Islet precursor cell (in vitro differentiated cells): Measurements from ENCODE around the gene HOXA3.
A peak's percentile ranks its signal among the peaks of the same experiment; 100 is the strongest.

ENCODE experiments used
- DNase-seq: peaks from one replicate; pipeline ENCODE4 v3.0.0-alpha.2; 2018

HOXA3 gene

DNA sequence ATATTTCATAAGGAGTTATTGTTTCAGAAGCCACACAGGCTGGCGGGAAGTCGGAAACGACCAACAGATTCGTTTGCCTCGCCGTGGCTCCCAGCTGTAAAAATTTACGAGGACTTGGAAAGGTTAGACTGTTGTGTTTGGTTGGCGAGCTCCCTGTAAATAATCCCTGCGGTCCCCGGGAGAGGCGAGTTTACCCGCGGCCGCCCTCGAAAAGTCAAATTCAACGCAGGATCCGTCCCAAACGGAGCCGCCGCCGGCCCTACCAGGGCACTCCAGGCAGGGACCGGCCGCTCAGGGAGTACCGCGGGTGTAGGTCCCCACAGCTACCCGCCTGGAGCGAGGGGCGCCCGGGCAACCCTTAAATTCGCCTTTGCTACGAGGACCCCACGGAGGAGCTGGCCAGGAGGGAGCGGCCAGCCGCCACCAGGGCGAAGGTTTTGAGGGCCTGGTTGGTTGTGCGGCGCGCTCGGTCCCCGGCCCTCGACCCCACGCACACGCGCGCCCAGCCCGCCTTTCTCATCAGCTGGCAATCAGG, 13.7 kb upstream of the HOXA3 start:
- peak; percentile 60 for DNase-seq

- DNase-seq, result no peak
These were observed 13.0 kb upstream of the HOXA3 start, which contains the start of gene HOXA9 for GRCh38 chr7:27165089-27165995. HOXA9 (minus strand) TSS chr7:27165537; CDS start chr7:27165457, 80 bp downstream.

DNA sequence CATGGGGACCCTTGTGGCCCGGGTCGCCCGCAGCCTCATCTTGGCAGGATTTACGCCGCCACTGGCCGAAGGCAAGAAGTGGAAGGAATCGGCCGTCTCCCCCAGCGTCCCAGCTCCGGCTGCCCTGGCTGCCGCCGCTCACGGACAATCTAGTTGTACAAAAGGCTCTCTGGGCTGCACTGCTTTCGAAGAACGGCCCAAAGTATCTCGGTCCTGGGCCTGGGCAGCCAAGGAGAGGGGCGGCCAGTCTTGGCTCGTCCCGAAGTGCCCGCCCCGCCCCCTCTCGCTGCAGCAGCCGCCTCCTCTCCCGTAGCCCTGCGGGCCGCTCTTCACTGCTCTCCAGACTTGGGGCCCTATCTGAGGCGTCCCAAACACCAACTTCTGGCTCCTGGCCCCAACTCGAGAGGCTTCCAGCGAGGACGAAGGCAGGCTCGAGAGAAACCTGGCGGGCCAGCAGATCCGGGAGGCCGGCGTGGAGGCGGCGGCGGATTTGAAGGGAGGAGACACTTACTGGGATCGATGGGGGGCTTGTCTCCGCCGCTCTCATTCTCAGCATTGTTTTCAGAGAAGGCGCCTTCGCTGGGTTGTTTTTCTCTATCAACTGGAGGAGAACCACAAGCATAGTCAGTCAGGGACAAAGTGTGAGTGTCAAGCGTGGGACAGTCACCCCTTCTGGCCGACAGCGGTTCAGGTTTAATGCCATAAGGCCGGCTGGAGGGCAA, 12.1 kb upstream of the HOXA3 start:
- peak; percentile 81 for DNase-seq

DNA sequence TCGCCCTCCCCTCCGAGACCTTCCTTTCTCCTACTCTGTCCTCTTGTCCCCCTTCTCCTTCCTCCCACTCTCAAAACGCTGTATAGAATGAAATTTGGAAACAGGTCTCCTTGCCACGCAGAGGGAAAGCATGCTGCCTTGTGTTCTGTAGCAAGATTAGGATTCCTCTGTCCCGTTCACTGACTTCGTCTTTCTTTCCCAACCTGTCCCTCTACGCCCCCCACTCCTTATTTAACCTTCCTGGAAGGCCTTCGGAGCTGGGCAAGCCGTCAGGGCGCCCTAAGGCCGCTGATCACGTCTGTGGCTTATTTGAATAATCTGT, 11.6 kb upstream of the HOXA3 start:
- no peak for DNase-seq

GRCh38 chr7:27163288-27164044, 11.1 kb upstream of the HOXA3 start:
- peak; percentile 39 for DNase-seq

GRCh38 chr7:27162561-27163287, 10.3 kb upstream of the HOXA3 start:
- DNase-seq, result no peak

GRCh38 chr7:27161721-27162560, 9.6 kb upstream of the HOXA3 start:
- DNase-seq, result peak; percentile 81

GRCh38 chr7:27161214-27161720, 8.9 kb upstream of the HOXA3 start:
- DNase-seq, result no peak

DNA sequence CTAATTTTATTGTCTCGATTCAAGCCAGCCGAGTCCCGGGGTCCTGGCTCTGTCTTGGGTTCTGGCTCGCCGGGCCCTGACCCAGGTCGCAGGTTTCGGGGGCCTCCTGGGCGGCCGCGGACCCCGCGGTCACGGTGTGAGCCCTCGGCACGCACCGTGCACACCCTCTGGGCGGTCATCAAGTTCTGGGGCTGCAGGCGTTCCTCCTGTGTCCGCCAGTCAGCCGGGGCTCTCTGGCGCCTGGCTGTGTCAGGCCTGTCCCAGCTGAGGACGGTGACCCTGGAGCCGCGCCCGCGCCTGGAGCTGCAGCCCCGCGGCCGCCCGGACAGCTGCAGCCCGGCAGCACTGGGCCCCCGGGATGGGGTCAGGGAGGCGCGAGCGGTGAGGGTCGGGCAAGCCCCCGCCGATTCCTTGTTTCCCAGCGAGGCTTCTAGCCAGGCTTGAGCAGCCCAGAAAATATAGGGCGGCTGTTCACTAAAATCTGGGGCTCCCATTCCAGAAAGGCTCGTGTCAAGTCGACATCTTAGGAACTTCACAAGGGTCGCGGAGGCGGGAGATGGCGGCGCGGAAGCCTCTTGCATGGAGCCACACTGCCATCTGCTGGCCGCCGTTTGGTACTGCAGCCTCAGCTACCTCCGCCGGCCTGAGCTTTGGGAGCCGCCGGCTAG, 8.3 kb upstream of the HOXA3 start:
- peak; percentile 94 for DNase-seq

DNA sequence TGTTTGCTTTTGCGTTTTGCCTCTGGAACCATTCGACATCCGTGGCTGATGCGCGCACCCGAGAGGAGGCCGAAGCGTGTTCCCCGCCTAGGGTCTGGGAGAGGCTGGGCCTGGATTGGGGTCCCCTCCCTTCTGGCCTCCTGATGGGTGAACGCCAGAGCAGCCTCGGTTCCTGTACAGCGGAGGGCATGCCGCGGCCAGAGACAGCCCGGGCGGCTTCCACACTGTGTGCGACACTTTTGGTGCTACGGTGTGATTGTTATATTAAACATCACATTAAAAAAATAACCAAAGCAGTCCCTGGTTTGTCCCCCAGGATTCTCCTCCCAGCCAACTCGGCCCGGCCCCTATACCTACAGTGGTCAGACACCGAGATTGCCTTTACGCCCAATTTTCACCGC, 7.8 kb upstream of the HOXA3 start:
- peak; percentile 51 for DNase-seq

GRCh38 chr7:27159266-27160144, 7.1 kb upstream of the HOXA3 start:
- DNase-seq, result peak; percentile 61

GRCh38 chr7:27158436-27159265, 6.3 kb upstream of the HOXA3 start:
- peak; percentile 48 for DNase-seq

- peak; percentile 49 for DNase-seq
These were observed 5.5 kb upstream of the HOXA3 start for GRCh38 chr7:27157702-27158431.

DNA sequence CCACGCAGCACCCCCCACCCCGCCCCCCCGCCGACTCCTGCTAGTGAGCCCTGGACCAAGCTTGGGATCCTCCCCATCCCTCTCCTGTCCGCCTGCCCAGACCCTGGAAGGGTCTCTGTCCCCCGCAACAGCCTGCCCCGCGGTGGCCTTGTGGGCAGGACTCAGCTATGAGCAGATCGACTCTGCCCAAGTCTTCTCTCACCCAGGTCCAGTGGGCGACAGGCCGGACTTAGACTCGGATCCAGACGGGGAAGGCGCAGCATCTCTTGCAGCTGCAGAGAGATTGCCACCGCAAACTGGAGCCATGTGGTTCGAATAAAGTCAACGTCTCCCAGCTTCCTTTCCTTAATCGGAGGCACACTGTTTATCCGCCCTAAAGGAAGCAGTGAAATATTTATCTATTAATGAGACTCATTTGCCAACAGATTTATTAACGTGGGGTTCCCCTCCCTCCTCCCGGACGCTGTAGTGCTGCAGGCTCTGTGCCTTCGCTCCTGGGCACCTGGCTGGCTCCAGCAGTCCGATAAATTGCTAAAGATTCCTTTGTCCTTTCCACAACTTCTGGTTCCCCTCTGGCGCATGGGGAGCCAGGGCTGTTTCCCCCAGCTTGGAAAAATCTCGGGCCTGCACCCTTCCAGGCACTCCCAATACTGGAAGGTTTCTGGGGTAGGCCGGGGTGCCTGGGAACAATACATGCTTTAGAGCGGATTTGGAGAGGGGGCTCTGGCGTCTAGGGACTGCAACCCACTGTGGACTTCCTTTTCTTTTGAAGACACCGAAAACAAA, 4.7 kb upstream of the HOXA3 start:
- DNase-seq, result peak; percentile 41

- DNase-seq, result peak; percentile 82
These were observed 4.1 kb upstream of the HOXA3 start, which contains the start of gene HOXA7 for GRCh38 chr7:27156508-27156898. HOXA7 (minus strand) TSS chr7:27156675; CDS start chr7:27156545, 130 bp downstream.

GRCh38 chr7:27155816-27156507, 3.6 kb upstream of the HOXA3 start:
- DNase-seq, result peak; percentile 61
